Ascending aorta (tissue), 2 donors: ENCODE measurements around the gene ABTB2. TPM values are rescaled to one million over a fixed set of nuclear protein-coding genes. Genes with fewer than 3 reads are reported as not detected.

ENCODE experiments used
- DNase-seq, 2 donors: peaks; one replicate each; pipeline ENCODE4 v3.0.0-alpha.2; 2019; ENCODE audit warnings: low spot score in 2 of 2
- H3K27ac ChIP-seq, 2 donors: fragments of 200-600 bp; sonication (generic); one replicate each; pipeline ENCODE4 v1.5.1; 2016 to 2017; ENCODE audit warnings: mild to moderate bottlenecking in 1 of 2
- H3K27me3 ChIP-seq: fragments of 200-600 bp; sonication (generic); one replicate; pipeline ENCODE4 v1.5.1; 2017
- H3K36me3 ChIP-seq, 2 donors: fragments of 200-600 bp; sonication (generic); one replicate each; pipeline ENCODE4 v1.5.1; 2016
- H3K4me1 ChIP-seq, 2 donors: fragments of 200-600 bp; sonication (generic); one replicate each; pipeline ENCODE4 v1.5.1; 2016 to 2017; ENCODE audit warnings: mild to moderate bottlenecking in 1 of 2
- H3K4me3 ChIP-seq, 2 donors: fragments of 200-600 bp; sonication (generic); one replicate each; pipeline ENCODE4 v1.5.1; 2016 to 2017; ENCODE audit warnings: mild to moderate bottlenecking in 1 of 2
- H3K9me3 ChIP-seq, 2 donors: fragments of 200-600 bp; sonication (generic); one replicate each; pipeline ENCODE4 v1.5.1; 2016
- intact Hi-C: fragments of 100-400 bp; cut with DNase I; formaldehyde crosslinking; loops from one replicate; pipeline ENCODE4 v1.15.1; 2023
- total RNA-seq: library from RNA; depleted of rRNA; stranded (reverse); fragments of >200 nt; gene quantifications from one replicate; pipeline ENCODE4 v1.1.0, GENCODE V29; 2016
- TF ChIP-seq, protein P1 (sequence below), 3 experiments: fragments of 200-600 bp in 2 of 3; fragments of 450-650 bp in 1 of 3; sonication (generic) in 2 of 3; IDR thresholded peaks; one replicate each; pipeline ENCODE4 v1.5.1; 2016 to 2019; ENCODE audit warnings: antibody characterized with exemption in 3 of 3, mild to moderate bottlenecking in 1 of 3, moderate library complexity in 1 of 3

The ABTB2 gene
- total RNA-seq, 1 donor from 2014 or later = 7.9 TPM

DNA sequence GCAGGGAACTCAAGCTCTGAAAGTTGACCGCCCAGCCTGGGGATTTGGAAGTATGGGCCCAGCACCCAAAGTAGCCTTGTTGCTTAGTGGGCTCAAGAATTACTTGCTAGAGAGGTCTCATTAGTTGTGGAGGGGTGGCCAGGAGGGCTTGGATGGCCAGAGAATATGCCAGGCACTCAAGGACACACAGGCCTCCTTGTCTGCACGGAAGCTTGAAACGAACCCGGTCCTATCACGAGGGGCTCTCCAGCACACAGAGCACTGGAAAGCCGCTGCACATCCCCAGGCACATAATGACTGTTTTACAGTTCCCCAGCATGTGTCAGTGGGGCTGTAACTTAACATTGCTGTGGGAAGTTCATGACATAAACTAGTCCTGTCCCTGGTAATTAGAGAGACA is 196.4 kb downstream of the ABTB2 start:
- H3K9me3 ChIP-seq = no peaks in the 10 kb centered on the region
- H3K36me3 ChIP-seq = peaks cover 27 to 46% of the 10 kb centered on the region in 2 donors
- DNase-seq = no peak
- TF ChIP-seq, protein P1, sequence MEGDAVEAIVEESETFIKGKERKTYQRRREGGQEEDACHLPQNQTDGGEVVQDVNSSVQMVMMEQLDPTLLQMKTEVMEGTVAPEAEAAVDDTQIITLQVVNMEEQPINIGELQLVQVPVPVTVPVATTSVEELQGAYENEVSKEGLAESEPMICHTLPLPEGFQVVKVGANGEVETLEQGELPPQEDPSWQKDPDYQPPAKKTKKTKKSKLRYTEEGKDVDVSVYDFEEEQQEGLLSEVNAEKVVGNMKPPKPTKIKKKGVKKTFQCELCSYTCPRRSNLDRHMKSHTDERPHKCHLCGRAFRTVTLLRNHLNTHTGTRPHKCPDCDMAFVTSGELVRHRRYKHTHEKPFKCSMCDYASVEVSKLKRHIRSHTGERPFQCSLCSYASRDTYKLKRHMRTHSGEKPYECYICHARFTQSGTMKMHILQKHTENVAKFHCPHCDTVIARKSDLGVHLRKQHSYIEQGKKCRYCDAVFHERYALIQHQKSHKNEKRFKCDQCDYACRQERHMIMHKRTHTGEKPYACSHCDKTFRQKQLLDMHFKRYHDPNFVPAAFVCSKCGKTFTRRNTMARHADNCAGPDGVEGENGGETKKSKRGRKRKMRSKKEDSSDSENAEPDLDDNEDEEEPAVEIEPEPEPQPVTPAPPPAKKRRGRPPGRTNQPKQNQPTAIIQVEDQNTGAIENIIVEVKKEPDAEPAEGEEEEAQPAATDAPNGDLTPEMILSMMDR (IDR thresholded peaks at IDR 0.05) = no peak
- no peaks in the 10 kb centered on the region for H3K4me1 ChIP-seq
- H3K27ac ChIP-seq = no peak overlapping the region
- no peak overlapping the region for H3K4me3 ChIP-seq
- H3K27me3 ChIP-seq = no peaks in the 10 kb centered on the region
- intact Hi-C loops = no loop called here

- Histone ChIP-seq H3K9me3 (no peaks in the 10 kb centered on the region), H3K4me1 (peaks cover 5% of the 10 kb centered on the region in 2 donors), H3K27ac (no peak overlapping the region), H3K36me3 (peaks cover 27 to 46% of the 10 kb centered on the region in 2 donors), H3K4me3 (no peak overlapping the region), H3K27me3 (no peaks in the 10 kb centered on the region)
- intact Hi-C loops = no loop called here
- TF ChIP-seq, protein P1 (IDR thresholded peaks at IDR 0.05) = no peak
- no peak for DNase-seq
Measured at GRCh38 chr11:34160791-34161190, 197.0 kb downstream of the ABTB2 start.

DNA sequence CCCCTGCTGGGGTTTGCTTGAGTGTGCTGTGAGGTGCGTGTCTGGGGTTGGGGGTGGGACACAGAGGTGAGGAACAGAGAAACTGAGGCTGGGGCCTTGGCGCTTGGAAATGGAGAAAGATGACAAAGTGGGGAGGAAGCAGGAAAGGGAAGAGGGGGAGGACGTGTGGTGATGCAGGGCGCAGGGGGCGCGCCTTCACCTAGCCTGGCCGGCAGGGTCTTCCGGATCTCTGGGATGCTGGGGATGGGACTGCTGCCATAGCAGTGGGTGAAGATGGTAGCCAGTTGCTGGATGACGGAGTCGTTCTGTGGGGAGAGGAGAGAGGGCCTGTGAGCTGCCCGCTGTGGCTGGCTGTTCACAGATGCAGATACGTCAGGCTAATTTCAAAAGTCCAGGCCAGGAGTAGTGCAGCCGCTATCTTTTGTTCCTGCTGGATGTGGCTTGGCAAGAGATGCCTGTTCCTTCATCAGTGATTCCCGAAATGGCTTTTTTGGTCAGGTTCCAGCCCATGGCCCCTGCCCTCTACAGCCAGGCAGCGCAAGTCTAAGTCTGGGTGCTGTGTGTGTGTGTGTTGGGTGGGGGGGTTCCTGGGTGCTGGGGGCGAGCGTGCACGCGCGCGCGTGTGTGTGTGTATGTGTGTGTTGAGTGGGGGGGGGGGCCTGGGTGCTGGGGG is 197.6 kb downstream of the ABTB2 start:
- Histone ChIP-seq H3K9me3 (no peaks in the 10 kb centered on the region), H3K27me3 (no peaks in the 10 kb centered on the region), H3K4me3 (no peak overlapping the region), H3K4me1 (peaks cover 5 to 11% of the 10 kb centered on the region in 2 donors), H3K36me3 (peaks cover 27 to 46% of the 10 kb centered on the region in 2 donors), H3K27ac (no peak overlapping the region)
- TF ChIP-seq, protein P1 (IDR thresholded peaks at IDR 0.05) = no peak
- no peak for DNase-seq
- intact Hi-C loops = no loop called here

DNA sequence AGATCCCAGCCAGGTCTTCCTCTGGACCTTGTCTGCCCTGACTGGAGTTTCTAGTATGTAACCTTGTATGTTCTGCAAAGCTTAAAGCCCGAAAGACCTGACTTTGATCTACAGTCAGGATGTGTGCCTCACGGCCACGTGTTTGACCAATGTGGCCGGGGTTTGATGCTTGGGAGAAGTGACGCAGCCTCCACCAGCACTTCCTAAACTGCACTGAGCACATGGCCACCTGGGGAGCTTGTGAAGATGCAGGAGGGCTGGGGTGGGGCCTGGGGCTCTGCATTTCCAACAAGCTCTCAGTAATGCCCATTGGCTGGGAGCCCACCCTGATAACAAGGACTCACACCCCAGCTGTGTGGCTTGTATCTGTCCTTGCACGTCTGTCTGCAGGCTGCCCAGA is 199.1 kb downstream of the ABTB2 start:
- Histone ChIP-seq H3K27me3 (no peaks in the 10 kb centered on the region), H3K27ac (no peak overlapping the region), H3K9me3 (no peaks in the 10 kb centered on the region), H3K36me3 (peaks cover 27 to 44% of the 10 kb centered on the region in 2 donors), H3K4me1 (peaks cover 5 to 22% of the 10 kb centered on the region in 2 donors), H3K4me3 (no peak overlapping the region)
- TF ChIP-seq, protein P1 (IDR thresholded peaks at IDR 0.05) = no peak
- no peak for DNase-seq
- intact Hi-C loops = no loop called here

DNA sequence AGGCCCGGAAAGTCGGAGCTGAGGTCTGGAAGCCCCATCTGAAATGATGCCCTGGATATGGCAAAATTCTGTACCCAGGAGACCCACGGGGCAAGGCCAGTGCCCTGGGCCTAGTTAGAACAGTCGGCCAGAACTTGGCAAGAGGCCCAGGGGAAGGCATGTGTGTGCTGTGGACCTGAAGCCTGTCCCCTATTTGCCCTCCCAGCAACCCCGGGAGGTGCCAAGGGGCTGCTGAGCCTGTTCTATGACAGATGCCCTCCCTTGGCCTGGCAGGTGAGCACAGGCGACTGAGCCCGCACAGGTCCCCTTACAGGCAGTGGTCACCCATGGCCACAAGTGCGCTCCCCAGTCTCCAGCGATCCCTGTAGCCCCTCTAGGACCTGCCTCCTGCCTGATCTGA is 200.6 kb downstream of the ABTB2 start:
- DNase-seq = no peak
- H3K9me3 ChIP-seq = no peaks in the 10 kb centered on the region
- peaks cover 22 to 34% of the 10 kb centered on the region in 2 donors for H3K36me3 ChIP-seq
- TF ChIP-seq, protein P1 (IDR thresholded peaks at IDR 0.05) = no peak
- no peaks in the 10 kb centered on the region for H3K27me3 ChIP-seq
- H3K27ac ChIP-seq = peak overlapping the region; percentile 43 to 50
- intact Hi-C loops = no loop called here
- H3K4me3 ChIP-seq = no peak overlapping the region
- H3K4me1 ChIP-seq = peaks cover 5 to 22% of the 10 kb centered on the region in 2 donors

DNA sequence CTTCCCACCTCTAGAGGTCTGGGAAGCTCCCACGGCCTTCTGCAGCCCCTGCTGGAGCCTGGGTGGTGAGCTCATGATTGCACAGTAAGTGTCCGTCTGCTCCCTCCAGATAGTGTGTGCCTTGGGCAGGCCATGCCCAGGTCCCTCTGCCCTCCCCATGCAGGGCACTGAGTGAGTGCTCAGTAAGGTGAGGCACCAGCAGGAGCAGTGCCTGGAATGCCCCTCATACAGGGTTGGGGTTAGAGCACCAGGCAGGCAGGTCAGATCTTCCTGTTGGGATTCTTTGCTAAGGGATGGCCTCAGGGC is 202.1 kb downstream of the ABTB2 start:
- Histone ChIP-seq H3K27me3 (no peaks in the 10 kb centered on the region), H3K9me3 (no peaks in the 10 kb centered on the region), H3K36me3 (peaks cover 25 to 39% of the 10 kb centered on the region in 2 donors), H3K27ac (peak overlapping the region; percentile 64 to 70), H3K4me1 (peaks cover 5 to 22% of the 10 kb centered on the region in 2 donors), H3K4me3 (no peak overlapping the region)
- TF ChIP-seq, protein P1 (IDR thresholded peaks at IDR 0.05) = no peak
- intact Hi-C loops = no loop called here
- no peak for DNase-seq
